ENCODE results near the gene PIPOX. TPM values are rescaled to one million over a fixed set of nuclear protein-coding genes. Genes with fewer than 3 reads are reported as not detected.

PIPOX gene
- total and polyA plus RNA-seq, 2 donors (not counting 3 experiments of a cell fraction or from before 2014, with no cell fraction given): 0.62 to 2.5 TPM

DNA sequence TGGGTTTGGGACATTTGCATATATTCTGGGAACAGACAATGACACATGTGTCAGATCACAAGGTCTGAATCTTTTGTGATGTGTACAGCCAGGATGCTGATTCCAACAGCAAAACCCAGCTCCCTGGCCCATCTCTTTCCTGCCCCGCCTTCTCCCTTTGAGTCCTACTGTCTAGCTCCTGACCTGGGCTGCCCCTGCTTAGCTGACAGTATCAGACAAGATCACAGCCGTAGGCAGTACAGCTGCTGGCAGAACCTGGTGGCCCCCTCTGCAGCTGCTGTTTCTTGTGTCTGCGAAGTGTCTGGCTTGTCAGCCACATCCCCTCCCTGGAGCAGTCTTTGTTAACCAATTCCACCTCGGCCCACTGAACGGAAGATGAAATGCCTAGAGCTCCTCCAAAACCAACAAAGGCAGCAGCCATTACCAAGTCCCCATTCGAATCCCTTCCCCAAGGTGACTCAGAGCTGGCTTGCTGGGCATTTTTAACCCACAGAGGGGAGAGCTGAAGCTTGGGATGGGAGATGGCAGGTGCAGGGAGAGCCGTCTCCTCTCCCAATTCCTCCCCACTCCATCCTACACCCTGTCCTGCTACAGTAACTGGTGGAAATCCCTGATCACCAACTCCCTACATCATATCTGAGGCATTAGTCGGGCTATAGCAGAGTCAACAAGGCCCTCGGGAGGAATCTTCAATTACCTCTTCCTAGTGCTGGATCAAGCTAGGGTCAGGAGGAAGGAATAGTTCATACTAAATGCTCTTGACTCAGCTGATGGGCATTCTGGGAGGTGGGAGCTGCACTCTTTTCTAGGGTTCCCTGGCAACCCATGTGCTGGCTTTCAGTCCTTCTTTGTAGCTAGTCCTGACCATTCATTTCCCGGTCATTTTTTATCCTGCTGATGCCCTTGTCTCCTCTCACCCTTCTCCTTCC, 5.8 kb downstream of the PIPOX start:
- no peak for DNase-seq (ENCODE audit: low read depth, low spot score)
- FAIRE-seq: no peak
- Histone ChIP-seq H4K20me1 (replicated peaks; ENCODE audit: control insufficient read depth, extremely low read depth, insufficient read depth, low read length) (no peaks in the 10 kb centered on the region), H3K9me3 (replicated peaks; ENCODE audit: control insufficient read depth, insufficient read depth, low read length) (no peaks in the 10 kb centered on the region), H3K4me1 (ENCODE audit: control insufficient read depth, extremely low read depth, insufficient read depth, low read length) (no peaks in the 10 kb centered on the region), H3K79me2 (ENCODE audit: control insufficient read depth, insufficient read depth, low read length) (no peaks in the 10 kb centered on the region), H3K36me3 (ENCODE audit: control insufficient read depth in 2 of 2, extremely low read depth in 1 of 2, insufficient read depth in 2 of 2, low read length in 2 of 2) (no peaks in the 10 kb centered on the region), H3K27ac (ENCODE audit: insufficient read depth, low read depth, low read length) (no peak overlapping the region), H3K4me3 (replicated peaks in 1 of 3; ENCODE audit: insufficient read depth in 1 of 3, low read depth in 1 of 3, low read length in 3 of 3) (no peak overlapping the region), H3K9ac (replicated peaks; ENCODE audit: extremely low read depth, insufficient read depth, low read length) (no peak overlapping the region), H3K9me1 (replicated peaks; ENCODE audit: control insufficient read depth, extremely low read depth, insufficient read depth, low read length) (no peaks in the 10 kb centered on the region), H3K4me2 (ENCODE audit: insufficient read depth, low read length) (no peak overlapping the region), H2AFZ (ENCODE audit: low read depth, low read length) (no peak overlapping the region), H3K27me3 (ENCODE audit: control insufficient read depth in 2 of 2, insufficient read depth in 2 of 2, low read length in 2 of 2) (peaks cover 19 to 22% of the 10 kb centered on the region in 2 experiments)
- dilution Hi-C loops (cut with MboI; ENCODE audit: extremely low pct_ligation_motif_present, low sequenced_read_pairs): no loop called here
- ChIA-PET CTCF (interaction anchor here (1.3 to 2.9 kb wide), 4 partner anchors 16 to 83 kb away, joined by 3 to 13 read pairs (median 7); no protein-coding TSS in a partner anchor), POLR2A (no interaction called here)
- BruUV-seq (replicated peaks): no TSS peak
- intact Hi-C loops (cut with micrococcal nuclease): no loop called here
- TF ChIP-seq FOS (IDR thresholded peaks at IDR 0.05; ENCODE audit: borderline replicate concordance, insufficient read depth, low read length) (no peak), POLR2A (IDR thresholded peaks at IDR 0.05; ENCODE audit: low read depth, low read length) (no peak), POLR2AphosphoS5 (IDR thresholded peaks at IDR 0.05; ENCODE audit: insufficient read depth, low read depth, low read length) (no peak), JUN (IDR thresholded peaks at IDR 0.05; ENCODE audit: borderline replicate concordance, insufficient read depth, insufficient read length, low read depth) (no peak), EZH2 (IDR thresholded peaks at IDR 0.05; ENCODE audit: borderline replicate concordance, low read depth, low read length, severe bottlenecking) (no peak), MYC (IDR thresholded peaks at IDR 0.05; ENCODE audit: low read depth, low read length) (no peak), GATA2 (IDR thresholded peaks at IDR 0.05; ENCODE audit: insufficient read depth, insufficient read length, low read depth, low read length) (no peak)
- TF ChIP-seq, protein P1, sequence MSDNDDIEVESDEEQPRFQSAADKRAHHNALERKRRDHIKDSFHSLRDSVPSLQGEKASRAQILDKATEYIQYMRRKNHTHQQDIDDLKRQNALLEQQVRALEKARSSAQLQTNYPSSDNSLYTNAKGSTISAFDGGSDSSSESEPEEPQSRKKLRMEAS (IDR thresholded peaks at IDR 0.05; ENCODE audit: insufficient read depth, insufficient read length): no peak
- TF ChIP-seq, protein P2, sequence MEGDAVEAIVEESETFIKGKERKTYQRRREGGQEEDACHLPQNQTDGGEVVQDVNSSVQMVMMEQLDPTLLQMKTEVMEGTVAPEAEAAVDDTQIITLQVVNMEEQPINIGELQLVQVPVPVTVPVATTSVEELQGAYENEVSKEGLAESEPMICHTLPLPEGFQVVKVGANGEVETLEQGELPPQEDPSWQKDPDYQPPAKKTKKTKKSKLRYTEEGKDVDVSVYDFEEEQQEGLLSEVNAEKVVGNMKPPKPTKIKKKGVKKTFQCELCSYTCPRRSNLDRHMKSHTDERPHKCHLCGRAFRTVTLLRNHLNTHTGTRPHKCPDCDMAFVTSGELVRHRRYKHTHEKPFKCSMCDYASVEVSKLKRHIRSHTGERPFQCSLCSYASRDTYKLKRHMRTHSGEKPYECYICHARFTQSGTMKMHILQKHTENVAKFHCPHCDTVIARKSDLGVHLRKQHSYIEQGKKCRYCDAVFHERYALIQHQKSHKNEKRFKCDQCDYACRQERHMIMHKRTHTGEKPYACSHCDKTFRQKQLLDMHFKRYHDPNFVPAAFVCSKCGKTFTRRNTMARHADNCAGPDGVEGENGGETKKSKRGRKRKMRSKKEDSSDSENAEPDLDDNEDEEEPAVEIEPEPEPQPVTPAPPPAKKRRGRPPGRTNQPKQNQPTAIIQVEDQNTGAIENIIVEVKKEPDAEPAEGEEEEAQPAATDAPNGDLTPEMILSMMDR (IDR thresholded peaks at IDR 0.05; ENCODE audit: extremely low read depth in 1 of 2, insufficient read depth in 1 of 2, low read depth in 1 of 2, low read length in 2 of 2): no peak
